SW 1271 (cell line): Measurements from ENCODE around the gene PTPRN2.

Source experiments
- DNase-seq, 2 experiments: peaks; one replicate each; lab custom pipeline; 2025; lab: John Stamatoyannopoulos, UW

PTPRN2 gene

DNA sequence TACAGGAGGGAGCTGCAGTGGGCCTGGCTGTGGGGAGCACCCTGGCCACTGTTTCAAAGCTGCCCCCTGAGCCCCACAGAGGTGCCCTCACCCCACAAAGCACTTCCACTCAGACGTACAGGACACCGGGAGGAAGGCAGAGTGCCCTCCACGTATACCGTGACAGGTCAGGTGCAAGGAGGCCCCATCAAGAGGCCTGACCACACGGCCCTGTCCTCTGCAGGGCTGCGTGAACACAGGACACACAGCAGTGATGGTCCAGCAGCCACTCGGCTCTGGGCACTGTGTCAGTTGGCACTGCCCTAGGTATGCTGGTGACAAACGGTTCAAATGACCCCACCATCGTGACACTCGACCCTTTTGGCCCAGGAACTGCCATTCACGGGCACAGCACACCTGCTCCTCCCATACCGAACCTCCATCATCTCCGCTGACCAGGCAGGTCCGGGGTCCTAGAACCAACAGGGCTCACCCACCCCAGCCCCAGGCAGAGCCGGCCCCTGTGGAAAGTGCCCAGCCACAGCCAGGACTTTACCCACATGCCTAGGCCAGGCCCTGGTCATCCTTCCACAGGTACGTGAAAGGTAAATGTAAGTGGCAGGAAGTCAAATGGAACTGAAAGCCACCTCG is 560.9 kb downstream of the PTPRN2 start:
- DNase-seq, result no peak

DNA sequence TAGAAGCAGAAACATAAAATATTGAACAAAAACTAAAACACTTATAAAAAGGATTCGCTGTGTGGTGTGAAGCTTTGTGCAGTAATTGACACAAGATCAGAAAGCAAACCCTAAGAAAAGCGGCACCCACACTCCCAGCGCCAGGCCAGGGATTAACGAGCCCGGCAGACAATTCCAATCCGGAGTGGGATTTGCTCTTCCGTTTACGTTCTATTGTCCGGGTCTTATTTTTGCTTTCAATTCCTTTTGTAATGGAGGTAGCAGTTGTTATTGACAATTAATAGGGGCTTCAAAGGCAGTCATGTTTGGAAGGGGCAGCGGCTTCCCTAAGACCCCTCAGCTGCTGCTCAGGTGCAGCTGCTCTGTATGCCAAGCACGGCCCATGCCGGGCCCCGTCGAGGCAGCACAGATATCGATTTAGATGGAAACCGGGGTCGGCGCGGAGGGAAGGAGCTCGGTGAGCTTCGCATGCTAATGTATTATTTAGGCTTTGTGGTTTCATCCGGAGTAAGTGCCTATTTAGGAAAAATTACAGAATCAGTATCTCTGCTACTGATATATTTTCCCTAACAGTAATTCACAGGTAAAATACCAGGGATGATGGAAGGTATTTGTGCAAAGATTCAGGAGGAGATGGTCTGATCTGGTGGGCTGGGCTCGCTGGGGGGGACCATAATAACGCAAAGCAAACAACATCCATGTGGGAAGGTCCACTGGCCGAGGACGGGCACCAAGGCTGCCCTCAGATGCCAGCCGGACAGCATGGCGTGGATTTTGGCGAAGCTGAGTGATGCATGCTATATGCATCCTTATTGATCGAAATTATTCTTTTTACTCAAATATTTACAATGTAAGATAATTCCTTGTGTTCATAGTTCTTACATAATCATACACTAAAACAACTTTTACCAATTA is 561.7 kb downstream of the PTPRN2 start:
- no peak for DNase-seq

GRCh38 chr7:158024881-158025280 is 562.7 kb downstream of the PTPRN2 start:
- no peak for DNase-seq

DNA sequence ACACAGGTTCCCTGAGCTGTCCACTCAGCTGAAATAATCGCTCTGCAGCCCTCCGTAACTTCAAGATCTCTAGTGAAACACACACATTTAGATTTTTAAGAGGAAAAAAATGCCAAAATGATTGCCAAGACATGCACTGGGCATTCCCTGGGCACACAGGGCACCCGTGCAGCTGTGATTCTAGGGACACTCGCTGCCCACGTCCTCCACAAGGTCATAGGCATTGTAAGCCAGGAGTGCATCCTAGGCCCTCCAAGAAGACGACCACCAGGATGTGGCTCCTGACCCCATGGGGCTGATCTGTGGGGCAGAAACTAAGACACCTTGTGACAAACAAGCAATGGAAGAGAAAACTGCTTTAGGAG is 563.3 kb downstream of the PTPRN2 start:
- no peak for DNase-seq

GRCh38 chr7:158023681-158024350 is 563.8 kb downstream of the PTPRN2 start:
- DNase-seq, result no peak

GRCh38 chr7:158023157-158023556 is 564.5 kb downstream of the PTPRN2 start:
- no peak for DNase-seq

DNA sequence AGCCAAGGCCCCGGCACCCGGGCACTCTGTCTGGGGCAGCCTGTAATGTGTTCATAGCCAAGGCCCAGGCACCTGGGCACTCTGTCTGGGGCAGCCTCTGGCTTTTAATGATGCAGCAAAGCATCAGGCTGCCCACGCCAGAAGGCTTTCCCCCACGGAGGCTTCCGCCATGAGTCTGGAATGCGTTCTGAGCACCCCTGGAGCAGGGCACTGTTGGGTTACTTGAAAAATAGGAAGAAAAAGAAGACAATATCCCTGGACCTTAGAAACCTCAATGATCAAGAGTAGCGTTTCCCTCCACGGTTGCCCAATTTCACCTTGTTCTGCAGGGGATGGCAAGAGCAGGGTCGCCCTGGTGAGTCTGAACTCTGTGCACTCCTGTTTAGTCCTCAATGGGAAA is 565.0 kb downstream of the PTPRN2 start:
- DNase-seq, result no peak

DNA sequence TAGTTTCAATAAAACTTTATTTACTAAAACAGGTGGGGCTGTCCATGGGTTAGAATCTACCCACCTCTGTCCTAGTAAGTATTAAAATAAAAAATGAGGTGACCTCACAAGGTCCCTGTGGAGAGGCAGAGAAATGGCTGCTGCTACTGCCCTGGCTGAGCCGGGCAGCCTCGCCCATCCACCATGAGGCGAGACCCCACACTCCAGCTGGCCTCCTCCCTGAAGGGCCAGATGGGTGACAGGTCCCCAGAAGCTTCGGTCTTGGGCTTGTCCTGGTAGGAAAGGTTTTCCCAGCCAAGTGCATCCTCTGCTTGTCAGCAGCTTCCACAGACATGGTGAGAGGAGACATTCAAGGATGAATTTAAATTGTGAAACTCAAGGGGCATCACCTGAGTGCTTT is 565.8 kb downstream of the PTPRN2 start:
- no peak for DNase-seq

DNA sequence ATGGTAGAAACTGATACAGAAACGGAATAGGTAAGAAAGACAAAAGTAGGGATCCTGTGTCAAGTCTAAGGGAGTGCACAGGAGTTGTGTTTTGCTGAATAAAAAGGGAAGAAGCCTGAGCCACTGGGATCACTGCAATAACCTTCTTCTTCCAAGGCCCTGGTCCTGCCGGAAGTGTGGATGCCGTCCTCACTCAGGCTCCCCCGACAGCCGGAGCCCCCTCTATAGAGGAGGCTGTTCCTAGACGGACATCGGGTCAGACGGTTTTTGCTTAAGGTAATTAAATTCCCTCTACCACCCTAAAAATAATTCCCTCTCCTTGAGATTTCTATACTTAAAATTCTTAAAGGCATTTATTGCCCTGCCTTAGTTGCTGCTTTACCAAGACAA is 566.9 kb downstream of the PTPRN2 start:
- no peak for DNase-seq

GRCh38 chr7:158019726-158020705 is 567.6 kb downstream of the PTPRN2 start:
- DNase-seq, result no peak

GRCh38 chr7:158018971-158019645 is 568.5 kb downstream of the PTPRN2 start:
- no peak for DNase-seq

DNA sequence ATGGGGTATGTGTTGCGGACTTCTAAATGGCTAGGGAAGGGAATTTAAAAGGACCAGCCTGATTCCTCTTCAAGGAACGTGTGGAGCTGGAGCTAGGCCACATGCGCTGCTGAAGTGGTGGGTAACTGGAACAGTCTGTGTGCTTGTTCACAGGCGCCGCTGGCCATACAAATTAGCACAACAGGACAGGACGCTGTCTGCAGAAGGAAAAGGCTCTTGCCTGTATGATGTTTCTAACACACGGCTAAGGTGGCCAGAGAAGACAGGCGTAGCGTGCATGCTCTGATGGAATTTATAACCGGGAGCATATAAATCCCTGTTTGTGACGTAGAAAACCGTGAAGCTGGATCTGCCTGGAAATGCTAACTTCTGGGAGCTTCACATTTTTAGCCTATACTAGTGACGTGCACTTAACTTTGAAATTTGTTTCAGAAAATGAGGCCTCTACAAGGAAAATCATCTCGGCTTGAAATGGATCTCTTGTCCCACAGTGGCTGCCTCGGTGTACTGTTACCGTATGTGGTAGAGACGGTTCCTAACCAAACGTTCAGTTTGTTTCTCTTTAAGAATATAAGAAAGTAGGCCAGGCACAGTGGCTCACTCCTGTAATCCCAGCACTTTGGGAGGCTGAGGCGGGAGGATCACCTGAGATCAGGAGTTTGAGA is 569.4 kb downstream of the PTPRN2 start:
- no peak for DNase-seq

DNA sequence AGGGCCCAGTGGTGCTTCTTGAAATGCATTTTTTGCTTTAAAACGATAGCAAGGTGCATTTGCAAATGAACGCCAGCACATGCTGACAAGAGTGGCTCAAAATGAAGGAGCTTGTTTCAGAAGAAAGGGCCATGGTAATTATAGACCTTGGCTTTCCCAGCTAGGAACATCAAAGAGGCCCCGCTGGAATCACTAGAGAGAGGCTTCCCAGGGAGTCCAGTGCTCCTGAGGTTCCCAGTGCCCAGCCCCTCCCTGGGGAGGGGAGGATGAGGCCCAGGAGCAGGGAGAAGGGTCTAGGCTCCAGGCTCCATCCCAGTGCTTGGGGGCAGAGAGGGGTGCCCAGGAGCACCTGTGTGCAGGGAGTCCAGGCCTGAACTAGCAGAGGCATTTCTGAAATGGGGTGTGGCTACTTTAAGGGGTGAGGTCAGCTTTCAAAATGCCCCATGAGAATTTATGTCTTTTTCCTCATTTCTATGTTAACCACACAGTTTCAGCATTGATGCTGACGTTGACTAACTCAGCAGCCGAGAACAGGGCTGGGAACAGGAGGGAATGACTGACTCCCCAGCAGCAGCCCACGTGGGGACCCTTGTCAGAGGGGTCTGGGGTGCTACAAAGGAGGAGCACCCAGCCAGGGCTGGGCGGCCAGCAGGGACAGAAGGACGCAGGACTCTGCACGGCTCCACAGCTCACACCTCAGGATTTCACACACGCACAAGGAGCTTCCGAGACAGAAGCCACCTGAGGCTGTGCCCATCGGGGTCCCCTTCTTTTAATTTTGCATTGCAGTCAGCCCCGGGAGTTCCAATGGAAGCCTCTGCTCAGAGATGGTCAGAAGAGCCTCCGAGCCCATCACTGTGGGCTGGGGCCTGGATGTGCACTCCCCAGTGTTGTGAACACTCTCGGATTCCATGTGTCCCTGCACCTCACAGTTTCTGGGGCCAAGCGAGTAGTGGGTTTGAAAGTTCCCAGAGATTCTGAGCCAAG is 570.2 kb downstream of the PTPRN2 start:
- no peak for DNase-seq

DNA sequence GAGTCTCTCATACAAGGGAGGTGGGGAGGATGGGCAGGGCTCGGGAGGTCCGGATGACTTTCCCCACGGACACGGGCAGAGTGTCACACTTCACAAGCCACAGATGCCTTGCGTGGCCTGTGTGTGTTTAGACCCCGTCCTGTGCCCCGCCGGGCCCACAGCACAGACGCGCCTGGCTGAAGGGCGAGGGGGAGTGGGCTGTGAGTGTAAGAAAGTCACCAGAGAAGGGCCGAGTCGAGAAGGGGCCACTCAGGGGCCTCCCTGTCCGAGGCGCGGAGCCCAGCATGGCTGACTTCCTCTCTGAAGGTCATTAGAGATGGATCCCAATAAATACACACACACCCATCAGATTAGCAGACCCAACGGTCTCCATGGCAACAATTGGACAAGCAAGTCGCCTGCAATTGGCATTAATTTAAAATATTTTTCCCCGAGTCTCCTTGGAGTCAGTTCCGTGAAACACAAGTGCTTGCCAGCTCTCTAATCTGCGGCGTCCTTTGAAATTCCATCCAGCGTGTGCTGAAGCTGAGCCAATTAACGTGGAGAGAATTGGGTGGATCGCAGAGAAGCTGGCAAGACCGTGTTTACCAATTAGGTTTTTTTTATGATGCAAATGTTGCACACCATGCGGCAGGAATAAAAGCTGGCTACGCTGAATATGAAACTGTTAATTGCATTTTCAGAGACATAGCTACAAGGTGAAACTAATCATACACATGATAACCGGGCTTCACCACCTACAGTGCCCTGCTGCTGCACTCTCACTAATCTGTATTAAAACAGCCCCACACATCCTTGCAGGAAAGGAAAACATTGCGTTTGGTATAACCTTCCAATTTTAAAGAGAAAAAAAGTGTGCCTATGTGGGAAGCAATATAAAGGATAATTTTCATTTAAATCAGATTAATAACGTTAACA is 571.2 kb downstream of the PTPRN2 start:
- DNase-seq, result no peak

GRCh38 chr7:158015403-158016179 is 572.0 kb downstream of the PTPRN2 start:
- DNase-seq, result no peak

GRCh38 chr7:158014976-158015375 is 572.6 kb downstream of the PTPRN2 start:
- DNase-seq, result no peak

- DNase-seq, result no peak
Measured at GRCh38 chr7:158013085-158013668, 574.4 kb downstream of the PTPRN2 start.
